GM21576 (cell line): ENCODE results near the gene GATB.
"Not testable (repeated sequence)": the region's sequence is repeated elsewhere in the genome, so short reads cannot be mapped to it uniquely, and the experiment has no call there.

Source experiments
- ATAC-seq: cut with Tn5 transposase; IDR thresholded peaks from one replicate; pipeline ENCODE4 v1.9.1; 2021; ENCODE audit warnings: mild to moderate bottlenecking, moderate library complexity; ENCODE audit not compliant: unreplicated experiment

The GATB gene

DNA sequence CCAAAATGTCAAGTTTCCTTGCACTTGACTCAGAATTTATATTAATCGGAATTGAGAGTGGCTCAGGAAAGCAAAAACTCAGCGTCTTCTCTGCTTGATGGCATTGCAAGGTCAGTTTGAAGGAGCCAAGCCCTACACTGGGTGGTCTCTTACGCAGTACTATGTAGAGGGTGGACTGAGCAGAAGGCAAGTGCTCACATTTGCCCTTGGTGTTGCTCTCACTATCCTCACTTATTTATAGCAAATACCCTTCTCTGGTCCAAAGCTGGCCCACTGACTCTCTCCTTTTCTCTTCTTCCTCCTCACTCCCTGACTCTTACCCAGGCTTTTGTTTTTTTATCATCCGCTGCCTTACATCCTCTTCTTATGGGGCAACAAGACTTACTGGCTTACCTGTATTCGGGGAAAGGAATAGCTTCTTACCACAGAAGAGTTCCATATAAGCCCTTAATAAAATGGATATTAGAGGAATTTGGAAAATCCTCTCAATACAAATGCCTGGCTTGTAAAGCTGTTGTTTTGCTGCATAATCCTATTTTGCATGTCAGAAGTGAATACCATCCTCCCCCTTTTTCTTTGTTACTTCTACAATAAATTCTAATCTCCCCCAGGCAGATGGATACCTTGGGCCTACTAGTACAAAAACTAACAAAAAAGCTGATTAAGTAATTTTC, 24.8 kb upstream of the GATB start:
- ATAC-seq = no peak

DNA sequence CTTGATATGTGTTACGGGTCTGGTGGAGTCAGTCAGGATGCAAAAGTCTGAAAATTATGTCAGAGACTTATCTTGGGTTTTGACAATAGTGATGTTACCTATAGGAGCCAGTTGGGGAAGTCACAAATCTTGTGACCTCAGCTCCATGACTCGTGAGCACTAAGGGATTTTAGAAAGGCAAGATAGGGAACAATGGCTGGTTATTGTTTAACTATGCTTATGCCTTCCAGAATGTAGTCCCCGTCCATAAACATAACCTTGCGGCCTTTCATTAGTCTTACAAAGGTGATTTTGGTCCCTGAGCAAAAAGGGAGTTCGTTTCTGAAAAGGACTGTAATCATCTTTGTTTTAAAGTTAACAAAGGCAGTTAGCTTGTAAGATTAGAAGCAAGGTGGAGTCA, 23.9 kb upstream of the GATB start:
- no peak for ATAC-seq

DNA sequence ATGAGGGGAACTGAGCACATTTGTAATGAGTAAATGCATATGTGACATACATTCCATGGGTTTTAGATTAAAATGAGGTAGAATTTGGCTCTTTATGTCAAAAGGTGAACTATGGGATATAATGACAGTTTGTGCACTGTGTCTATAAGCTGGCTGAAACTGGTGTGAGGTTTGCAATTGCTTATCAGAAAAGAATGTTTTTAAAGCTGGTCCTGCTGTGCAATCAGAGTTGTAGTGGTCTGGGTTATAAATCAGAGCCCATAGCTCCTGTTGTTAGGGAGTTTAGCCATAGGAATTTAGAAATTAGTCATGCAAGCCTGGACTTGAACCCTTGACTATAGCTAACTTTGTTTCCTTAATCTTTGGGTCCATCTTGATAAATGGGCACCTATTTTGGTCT, 23.1 kb upstream of the GATB start:
- no peak for ATAC-seq

DNA sequence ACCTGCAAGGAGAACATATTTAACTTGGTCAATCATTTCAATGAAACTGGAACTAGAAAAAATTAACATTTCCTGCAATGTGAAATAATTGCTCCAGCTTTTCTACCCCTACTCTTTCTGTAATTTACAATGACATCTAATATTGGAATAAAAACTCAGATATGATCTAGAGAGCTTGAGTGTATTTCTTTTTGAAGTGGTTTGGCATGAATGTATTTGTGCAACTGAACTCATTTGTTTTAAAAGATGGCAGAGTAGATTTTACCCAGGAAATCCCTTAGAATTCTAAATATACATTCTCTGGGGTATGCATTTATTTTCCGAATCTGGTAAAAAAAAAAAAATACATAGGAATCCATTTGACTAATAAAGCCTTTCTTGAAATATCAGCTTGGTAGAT, 21.5 kb upstream of the GATB start:
- no peak for ATAC-seq

DNA sequence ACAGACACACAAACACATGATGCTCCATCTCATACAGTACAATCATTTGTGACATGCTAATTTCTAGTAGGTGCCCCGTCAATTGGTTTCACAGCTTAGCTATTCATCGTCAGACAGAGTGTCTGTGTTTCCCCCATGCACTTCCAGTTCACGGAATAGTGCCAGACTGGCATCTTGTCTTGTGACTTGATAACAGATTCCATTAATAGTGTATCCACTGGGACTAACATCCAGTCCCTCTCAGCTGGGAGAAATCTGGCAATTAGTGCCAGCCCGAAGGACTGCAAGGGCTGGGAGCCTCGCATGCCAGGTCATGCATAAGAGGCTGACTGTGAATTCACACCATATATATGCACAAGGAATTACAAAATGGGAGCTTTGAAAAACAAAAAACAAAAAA, 20.2 kb upstream of the GATB start:
- no peak for ATAC-seq

DNA sequence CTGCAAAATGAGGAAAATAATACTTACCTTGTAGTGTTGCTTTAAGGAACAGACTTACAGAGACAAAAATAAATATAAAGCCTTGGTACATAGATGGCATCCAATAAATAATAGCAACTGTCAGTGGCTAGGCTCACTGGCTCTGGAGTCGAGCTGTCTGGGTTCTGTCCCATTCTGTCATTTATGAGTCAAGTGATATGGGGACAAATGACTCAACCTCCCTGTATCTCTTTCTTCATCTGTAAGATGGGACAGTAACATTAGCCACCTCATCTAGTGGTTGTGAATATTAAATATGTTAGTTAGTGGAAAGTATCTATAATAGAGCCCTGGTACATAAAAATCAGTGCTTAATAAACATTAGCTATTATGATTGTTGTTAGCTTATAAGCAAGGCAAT, 16.7 kb upstream of the GATB start:
- ATAC-seq = no peak

DNA sequence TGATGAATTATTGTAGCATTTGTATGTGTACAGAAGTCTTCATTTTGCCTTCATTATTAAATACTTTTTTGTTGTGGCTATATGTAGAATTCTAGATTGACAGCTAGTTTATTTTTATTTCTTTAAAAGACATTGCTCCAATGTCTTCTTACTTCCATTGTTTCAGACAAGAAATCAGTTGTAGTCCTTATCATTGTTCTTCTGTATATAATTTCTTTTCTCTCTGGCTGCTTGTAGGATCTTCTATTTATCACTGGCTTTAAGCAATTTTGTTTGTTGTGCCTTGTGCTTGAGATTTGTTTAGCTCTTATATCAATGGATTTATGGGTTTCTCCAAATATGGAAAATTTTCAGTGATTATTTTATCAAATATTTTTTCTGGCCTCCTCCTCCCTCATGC, 13.5 kb upstream of the GATB start:
- ATAC-seq = no peak

DNA sequence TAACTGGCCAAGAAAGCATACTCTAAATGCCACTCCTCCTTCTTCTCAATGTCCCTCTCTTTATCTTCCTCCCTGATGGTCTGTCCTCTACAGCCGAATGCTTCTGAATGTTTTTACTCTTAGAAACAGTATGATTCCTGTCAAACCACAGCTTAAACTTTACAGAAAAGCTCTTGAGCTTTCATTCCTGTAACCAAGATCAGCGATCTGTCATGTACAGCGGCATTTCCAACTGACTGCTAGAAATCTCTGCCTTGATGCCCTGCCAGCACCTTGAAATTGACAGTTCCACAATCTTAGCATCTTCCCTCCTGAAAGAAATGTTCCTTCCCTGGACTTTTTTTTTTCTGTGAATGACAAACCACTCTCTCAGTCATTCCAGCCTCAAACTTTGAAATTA, 11.5 kb upstream of the GATB start:
- no peak for ATAC-seq

DNA sequence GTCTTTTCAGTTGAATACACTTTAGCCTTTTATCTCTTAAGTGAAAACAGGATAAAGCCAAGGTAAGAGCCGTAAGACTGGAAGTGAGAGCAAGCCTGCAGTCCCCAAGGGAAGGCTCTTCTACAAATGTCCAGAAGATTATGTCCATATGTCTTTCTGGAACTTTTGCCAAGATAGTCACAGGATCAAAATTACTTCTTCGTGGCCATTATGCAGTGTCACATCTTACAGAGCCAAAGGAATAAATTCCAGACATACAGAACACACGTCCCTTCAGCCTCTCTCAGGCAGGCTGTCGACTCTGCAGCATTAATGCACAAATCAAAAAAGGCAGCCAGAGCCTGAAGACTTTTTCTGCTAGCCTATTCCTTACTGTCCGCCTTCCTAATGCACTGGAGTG, 10.9 kb upstream of the GATB start:
- no peak for ATAC-seq

DNA sequence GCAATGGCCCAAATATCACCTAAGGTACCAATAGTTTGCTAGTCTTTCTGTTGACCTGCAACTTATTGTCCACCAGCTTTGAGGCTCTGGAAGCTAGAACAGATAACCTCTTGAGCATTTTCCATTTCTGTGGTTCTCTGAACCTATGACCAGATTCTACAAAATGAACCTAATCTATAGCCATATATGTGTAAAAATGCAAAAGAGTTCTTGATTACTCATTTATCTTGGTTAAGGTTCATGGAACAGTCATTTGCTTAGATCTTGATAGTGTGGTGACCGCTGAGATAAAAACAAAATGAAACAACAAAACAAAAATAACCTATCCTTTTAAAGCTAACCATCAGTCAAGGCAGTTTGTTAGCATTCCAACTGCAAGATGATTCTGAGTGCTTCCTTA, 9.3 kb upstream of the GATB start:
- no peak for ATAC-seq

DNA sequence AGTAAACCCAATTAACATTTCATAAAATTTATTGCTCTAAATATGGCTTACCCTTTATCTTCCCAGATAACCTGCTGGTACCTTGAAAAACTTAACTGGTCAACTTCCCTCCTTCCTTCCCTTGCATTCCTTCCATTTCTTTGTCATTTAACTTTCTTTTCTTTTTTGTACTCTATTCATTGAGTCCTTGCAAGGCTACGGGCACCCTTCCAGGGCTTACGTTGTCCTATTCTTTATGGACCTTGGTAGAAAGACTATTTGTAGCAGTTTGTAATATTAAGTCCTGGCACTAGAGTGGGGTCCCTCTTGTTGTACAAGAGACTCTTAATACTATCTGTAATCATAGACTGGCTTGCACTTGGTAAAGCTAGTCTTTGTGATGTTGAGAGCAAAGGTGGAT, 8.0 kb upstream of the GATB start:
- no peak for ATAC-seq

DNA sequence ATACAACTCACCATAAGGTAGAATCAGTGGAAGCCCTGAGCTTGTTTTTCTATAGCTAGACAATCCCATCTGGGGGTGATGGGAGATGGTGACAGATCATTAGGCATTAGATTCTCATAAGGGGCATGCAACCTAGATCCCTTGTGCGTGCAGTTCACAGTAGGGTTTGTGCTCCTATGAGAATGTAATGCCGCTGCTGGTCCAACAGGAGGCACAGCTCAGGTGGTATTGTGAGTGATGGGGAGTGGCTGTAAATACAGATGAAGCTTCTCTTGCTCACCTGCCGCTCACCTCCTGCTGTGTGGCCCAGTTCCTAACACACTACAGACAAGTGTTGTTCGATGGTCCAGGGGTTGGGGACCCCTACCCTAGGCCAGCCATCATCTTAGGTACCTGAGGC, 5.9 kb upstream of the GATB start:
- no peak for ATAC-seq

DNA sequence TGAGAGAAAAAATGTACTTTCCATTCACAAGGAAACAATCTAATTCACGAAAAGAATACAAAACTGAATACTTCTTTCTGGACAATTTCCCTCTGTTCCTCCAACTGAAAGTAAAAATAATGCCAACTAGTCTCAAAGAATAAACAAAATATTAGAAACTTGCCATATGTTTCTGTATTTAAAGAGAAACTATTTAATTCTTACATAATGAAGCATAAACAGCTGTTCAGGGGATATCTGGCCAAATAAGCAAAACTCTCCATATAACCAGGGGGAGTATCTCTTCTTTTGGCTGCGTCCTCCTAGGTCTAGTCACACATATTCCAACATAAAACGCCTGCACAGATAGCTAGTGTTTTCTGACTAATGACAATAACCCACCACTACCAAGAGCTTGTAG, 805 bp downstream of the GATB start:
- no peak for ATAC-seq

DNA sequence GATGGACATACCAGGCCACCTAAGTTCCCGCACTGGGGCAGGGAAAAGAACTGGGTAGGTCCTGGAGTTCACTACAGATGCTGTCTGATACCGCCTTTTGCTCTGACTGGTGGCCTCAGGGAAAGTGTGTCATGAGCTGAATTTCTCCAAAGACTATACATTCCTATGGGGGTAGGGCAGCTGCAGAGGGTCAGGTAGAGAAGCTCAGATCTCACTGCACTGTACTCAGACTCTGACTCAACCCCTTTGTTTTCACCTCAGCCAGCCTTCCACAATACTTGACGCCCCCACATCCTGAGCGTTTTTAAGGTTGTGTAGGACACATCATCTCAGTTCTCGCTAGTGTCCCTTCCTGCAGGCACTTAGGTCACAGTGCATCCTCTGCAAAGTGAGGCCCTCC, 7.8 kb downstream of the GATB start:
- ATAC-seq = no peak

DNA sequence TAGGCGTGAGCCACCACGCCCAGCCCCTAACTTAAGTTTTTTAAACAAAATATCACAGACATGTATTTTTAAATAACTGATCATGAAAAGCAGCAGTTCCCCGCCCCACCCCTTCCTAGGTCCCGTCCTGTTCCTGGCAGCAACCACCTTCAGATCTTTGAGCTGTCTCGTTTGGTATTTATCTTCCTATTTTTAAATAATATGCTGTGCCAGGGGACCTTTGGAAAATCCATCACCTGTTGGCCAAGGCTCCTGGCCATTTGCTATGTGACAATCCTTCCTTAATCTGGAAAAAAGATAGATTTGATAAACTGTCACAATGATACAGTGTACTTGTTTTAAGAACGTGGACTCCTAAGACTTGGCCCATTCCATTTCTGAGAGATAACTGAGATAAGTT, 10.7 kb downstream of the GATB start:
- no peak for ATAC-seq

DNA sequence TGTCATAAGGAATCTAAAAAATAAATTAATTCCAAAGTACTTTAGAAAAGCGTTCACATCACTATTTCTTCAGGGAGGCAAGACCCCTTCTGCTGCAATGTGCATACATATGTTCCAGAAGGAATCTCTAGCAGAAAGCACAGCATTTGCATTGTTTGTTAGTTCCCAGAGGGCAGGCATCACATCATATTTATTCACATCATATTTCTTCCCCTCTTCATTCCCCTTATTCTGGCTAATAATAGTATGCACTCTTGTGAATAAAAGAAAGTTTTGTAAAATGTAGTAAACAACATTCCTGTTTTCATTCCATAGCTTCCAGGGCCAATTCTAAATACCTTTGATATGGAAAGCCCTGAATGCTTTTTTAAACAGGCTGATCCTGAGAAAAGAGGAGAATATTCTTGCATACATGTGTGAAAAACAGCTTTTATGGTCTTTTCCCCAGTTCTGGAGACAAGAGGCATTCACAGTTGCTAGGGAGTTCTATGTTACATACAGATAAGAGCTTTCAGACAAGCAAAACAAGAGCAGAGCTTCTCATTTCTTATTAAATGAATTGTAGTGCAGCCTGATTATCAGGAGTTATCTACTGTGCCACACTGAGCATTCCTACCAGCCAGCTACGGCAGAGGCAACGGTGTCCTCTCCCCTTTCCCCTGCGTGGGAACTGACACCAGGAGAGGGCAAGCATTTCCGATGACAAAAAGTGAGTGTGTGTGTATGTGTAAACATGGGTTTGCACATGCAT, 15.2 kb downstream of the GATB start:
- no peak for ATAC-seq

DNA sequence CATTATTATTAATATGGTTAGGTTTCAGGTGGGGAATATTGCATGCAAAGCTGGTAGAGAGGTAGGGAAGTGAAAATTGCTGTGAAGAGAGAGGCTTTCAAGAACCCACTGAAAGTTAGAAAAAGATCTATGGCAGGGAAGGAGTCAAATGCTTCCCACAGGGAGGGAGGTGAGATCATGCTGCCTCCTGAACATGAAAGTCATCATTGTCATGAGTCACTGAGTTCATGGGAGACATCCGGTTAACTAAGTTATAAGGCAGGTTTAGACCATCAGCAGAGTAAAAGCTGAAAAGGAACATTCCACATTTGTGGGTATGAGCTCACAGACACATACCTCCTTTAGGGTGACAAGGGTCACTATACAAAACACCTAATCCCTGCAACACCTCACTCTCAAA, 16.2 kb downstream of the GATB start:
- no peak for ATAC-seq

DNA sequence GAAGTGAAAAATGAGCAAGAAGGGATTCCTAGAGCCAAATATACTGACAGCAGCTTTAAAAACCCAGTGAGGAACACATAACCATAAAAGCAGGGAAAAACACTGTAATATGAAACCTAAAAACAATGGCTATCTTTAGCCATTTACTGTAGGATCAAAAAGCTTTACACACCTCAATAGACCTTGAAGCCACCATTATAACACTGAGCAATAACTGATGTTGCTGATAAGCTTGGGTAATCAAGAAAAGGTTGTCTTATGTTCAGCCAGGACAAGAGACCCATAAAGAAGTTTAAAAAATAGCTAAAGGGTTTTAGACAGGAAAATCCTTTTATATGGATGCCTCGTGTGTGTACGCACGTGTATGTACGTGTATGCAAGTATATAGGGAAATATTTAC, 16.9 kb downstream of the GATB start:
- no peak for ATAC-seq

DNA sequence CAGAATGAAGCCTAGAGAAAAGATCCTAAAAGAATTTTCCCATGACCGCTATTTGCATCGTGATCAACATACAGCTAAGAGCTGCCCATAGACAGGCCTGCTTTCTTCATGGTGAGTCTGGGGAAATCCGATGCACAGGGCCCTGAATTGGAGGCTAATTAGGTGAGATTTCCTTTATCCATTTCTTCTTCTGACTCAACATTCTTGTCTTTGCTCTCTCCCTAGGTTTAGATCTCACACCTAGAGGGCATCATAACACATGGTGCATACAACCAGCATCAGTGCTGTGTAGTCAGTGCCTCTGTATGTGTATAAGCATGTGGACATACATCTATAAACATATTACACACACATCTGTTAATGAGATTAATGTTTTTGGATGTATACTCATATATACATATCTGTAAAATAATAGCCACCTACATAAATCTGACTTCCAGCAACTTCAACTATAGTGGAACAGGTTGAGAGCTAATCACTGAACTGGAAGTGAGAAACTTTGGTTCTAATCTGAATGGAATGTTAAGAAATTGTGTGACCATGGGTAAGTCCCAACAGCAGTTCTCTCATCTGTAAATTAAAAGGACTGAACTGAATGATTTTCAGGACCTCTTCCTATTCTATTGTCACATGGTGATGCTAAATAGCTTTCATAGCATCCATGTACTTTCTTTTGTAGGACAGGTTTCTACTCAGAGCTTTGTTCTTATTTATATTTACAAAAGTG, 17.5 kb downstream of the GATB start:
- no peak for ATAC-seq

DNA sequence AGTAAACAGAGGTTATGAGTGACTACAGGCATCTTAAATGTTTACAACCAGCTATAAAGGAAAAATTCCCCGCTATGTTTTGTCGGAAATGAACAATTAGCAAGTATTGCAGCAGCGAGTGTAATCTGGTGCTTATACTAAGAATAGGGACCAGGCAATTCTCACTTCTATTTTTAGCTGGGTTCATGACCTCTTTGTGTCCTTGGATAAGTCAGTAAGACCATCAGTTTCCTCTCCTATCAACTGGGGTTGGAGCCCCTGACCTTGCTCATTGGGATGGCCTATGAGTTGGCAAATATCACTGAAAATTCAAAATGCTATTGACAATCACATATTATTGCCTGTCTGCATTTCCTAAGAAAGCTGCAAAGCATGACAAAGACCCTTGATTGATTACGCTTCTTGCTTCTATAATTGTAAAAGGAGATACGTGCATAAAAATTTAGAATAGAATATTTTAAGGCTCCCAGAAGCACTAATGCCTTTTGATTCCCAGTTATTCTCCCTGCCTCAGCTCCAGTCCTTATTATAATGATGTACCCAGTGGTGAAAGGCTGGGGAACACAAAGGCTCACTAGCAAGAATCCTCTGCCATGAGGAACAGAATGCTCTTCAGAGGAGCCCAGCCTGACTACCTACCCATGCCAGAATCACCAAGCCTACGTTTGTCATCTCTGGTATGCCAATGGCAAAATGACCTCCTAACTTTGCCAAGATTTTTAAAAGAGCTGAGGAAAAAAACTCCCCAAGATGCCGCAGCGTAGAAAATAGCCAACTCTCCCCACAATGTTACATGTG, 21.9 kb downstream of the GATB start:
- no peak for ATAC-seq

DNA sequence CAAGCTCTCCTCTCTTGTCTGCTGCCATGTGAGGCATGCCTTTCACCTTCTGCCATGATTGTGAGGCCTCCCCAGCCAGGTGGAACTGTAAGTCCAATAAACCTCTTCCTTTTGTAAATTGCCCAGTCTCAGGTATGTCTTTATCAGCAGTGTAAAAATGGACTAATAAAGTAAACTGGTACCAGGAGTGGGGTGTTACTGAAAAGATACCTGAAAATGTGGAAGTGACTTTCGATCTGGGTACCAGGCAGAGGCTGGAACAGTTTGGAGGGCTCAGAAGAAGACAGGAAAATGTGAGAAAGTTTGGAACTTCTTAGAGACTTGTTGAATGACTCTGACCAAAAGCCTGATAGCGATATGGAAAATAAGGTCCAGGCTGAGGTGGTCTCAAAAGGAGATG, 24.0 kb downstream of the GATB start:
- ATAC-seq = not testable (repeated sequence)
